ENCODE measurements around the gene TMEM117.

The TMEM117 gene

GRCh38 chr12:43992856-43993255 lies 157.0 kb downstream of the TMEM117 start:
- no peak for ATAC-seq
- no peak for TF ChIP-seq ISL1 (CRISPR knock-in tag; IDR thresholded peaks at IDR 0.05)
- TF ChIP-seq CSRNP3 (CRISPR knock-in tag; IDR thresholded peaks at IDR 0.05), result no peak
- no peak for TF ChIP-seq TCF4 (CRISPR knock-in tag; IDR thresholded peaks at IDR 0.05; ENCODE audit: borderline replicate concordance)
- no peak for TF ChIP-seq TSHZ2 (CRISPR knock-in tag; IDR thresholded peaks at IDR 0.05)
- no peak for TF ChIP-seq CSDC2 (CRISPR knock-in tag; IDR thresholded peaks at IDR 0.05)

GRCh38 chr12:44000309-44000952 lies 164.6 kb downstream of the TMEM117 start:
- peak; percentile 97 for ATAC-seq
- TF ChIP-seq CSDC2 (CRISPR knock-in tag; IDR thresholded peaks at IDR 0.05) (no peak), ZC3H10 (CRISPR knock-in tag; IDR thresholded peaks at IDR 0.05) (no peak), ZNF70 (CRISPR knock-in tag; IDR thresholded peaks at IDR 0.05) (no peak), OSR1 (CRISPR knock-in tag; IDR thresholded peaks at IDR 0.05) (no peak), TSHZ2 (CRISPR knock-in tag; IDR thresholded peaks at IDR 0.05) (no peak), ZNF8 (CRISPR knock-in tag; IDR thresholded peaks at IDR 0.05) (no peak), RARB (CRISPR knock-in tag; IDR thresholded peaks at IDR 0.05) (no peak), CREB5 (CRISPR knock-in tag; IDR thresholded peaks at IDR 0.05; ENCODE audit: low read depth) (no peak), ZFP30 (CRISPR knock-in tag; IDR thresholded peaks at IDR 0.05) (no peak), CSRNP3 (CRISPR knock-in tag; IDR thresholded peaks at IDR 0.05) (no peak)

- no peak for ATAC-seq
- TF ChIP-seq ZNF8 (CRISPR knock-in tag; IDR thresholded peaks at IDR 0.05), result no peak
- TF ChIP-seq PPARA (CRISPR knock-in tag; IDR thresholded peaks at IDR 0.05; ENCODE audit: borderline replicate concordance), result no peak
- no peak for TF ChIP-seq PATZ1 (CRISPR knock-in tag; IDR thresholded peaks at IDR 0.05; ENCODE audit: borderline replicate concordance)
- TF ChIP-seq OSR1 (CRISPR knock-in tag; IDR thresholded peaks at IDR 0.05), result no peak
- no peak for TF ChIP-seq ARNTL (CRISPR knock-in tag; IDR thresholded peaks at IDR 0.05; ENCODE audit: borderline replicate concordance, low read depth)
- no peak for TF ChIP-seq RARB (CRISPR knock-in tag; IDR thresholded peaks at IDR 0.05)
- TF ChIP-seq CSRNP3 (CRISPR knock-in tag; IDR thresholded peaks at IDR 0.05), result no peak
Observed at GRCh38 chr12:44002607-44003006, 166.7 kb downstream of the TMEM117 start.

All from SK-N-SH treated with all-trans-retinoic acid at 6 μM for 48 hours (cell line).